Naive B cell (primary cell): Measurements from ENCODE around the gene PAIP2B. TPM values are rescaled to one million over a fixed set of nuclear protein-coding genes. Genes with fewer than 3 reads are reported as not detected.
"Not testable (repeated sequence)": the region's sequence is repeated elsewhere in the genome, so short reads cannot be mapped to it uniquely, and the experiment has no call there.

Experiments used
- ATAC-seq, 2 donors: fragments of 150-1000 bp; cut with Tn5 transposase; 2 replicates each; pipeline ENCODE4 v1.10.0; 2021; ENCODE audit warnings: low read depth in 2 of 2, mild to moderate bottlenecking in 2 of 2, moderate library complexity in 2 of 2
- DNase-seq: peaks from one replicate; pipeline ENCODE4 v3.0.0; 2022
- H3K27ac Mint-ChIP-seq, 6 donors: one replicate each; pipeline ENCODE4 v1.8.0; 2020 to 2022; ENCODE audit warnings: mild to moderate bottlenecking in 6 of 6, mixed read lengths in 6 of 6, moderate library complexity in 5 of 6, inconsistent platforms in 2 of 6
- H3K27me3 Mint-ChIP-seq, 3 donors: one replicate each; pipeline ENCODE4 v1.8.0; 2021 to 2022; ENCODE audit warnings: mixed read lengths in 3 of 3, mild to moderate bottlenecking in 1 of 3
- H3K36me3 Mint-ChIP-seq, 2 donors: one replicate each; pipeline ENCODE4 v1.8.0; 2020 to 2022; ENCODE audit warnings: mixed read lengths in 2 of 2, inconsistent platforms in 1 of 2, mild to moderate bottlenecking in 1 of 2
- H3K4me1 Mint-ChIP-seq, 3 donors: one replicate each; pipeline ENCODE4 v1.8.0; 2020 to 2022; ENCODE audit warnings: mixed read lengths in 3 of 3, inconsistent platforms in 1 of 3, mild to moderate bottlenecking in 1 of 3, moderate library complexity in 1 of 3
- H3K4me3 Mint-ChIP-seq, 8 donors: one replicate each; pipeline ENCODE4 v1.8.0; 2020 to 2022; ENCODE audit warnings: mild to moderate bottlenecking in 8 of 8, mixed read lengths in 8 of 8, moderate library complexity in 8 of 8, inconsistent platforms in 2 of 8
- H3K9me3 Mint-ChIP-seq, 7 donors: one replicate each; pipeline ENCODE4 v1.8.0; 2020 to 2022; ENCODE audit warnings: mixed read lengths in 7 of 7, mild to moderate bottlenecking in 5 of 7, inconsistent platforms in 2 of 7, moderate library complexity in 1 of 7
- polyA plus RNA-seq, 6 donors: library from polyadenylated mRNA; unstranded; fragments of 300-500 nt; fragmentation: Illumina TruSeq; gene quantifications; one replicate each; pipeline ENCODE4 v1.2.3, GENCODE V29; 2021; ENCODE audit warnings: low read depth in 6 of 6

PAIP2B gene
- polyA plus RNA-seq, 6 donors from 2014 or later, result 3.5 to 7.3 (median 5.1) TPM

GRCh38 chr2:71208756-71209155, 18.1 kb downstream of the PAIP2B start:
- Mint-ChIP-seq H3K9me3 (peaks cover 0 to 2% (median 0%) of the 10 kb centered on the region in 7 donors), H3K36me3 (peaks cover 0 to 12% of the 10 kb centered on the region in 2 donors), H3K27ac (no peak overlapping the region), H3K4me3 (no peak overlapping the region), H3K27me3 (no peaks in the 10 kb centered on the region), H3K4me1 (peaks cover 0 to 6% (median 3%) of the 10 kb centered on the region in 3 donors)
- ATAC-seq (no peak), DNase-seq (no peak)

- no peak overlapping the region for H3K27ac Mint-ChIP-seq
- H3K36me3 Mint-ChIP-seq, result peaks cover 0 to 12% of the 10 kb centered on the region in 2 donors
- peaks cover 0 to 6% (median 0%) of the 10 kb centered on the region in 3 donors for H3K4me1 Mint-ChIP-seq
- no peaks in the 10 kb centered on the region for H3K27me3 Mint-ChIP-seq
- DNase-seq (no peak), ATAC-seq (no peak)
- no peak overlapping the region for H3K4me3 Mint-ChIP-seq
- H3K9me3 Mint-ChIP-seq, result peaks cover 0 to 2% (median 0%) of the 10 kb centered on the region in 7 donors
These were observed 19.3 kb downstream of the PAIP2B start for GRCh38 chr2:71207601-71208000.

- H3K4me1 Mint-ChIP-seq, result peaks cover 0 to 6% (median 0%) of the 10 kb centered on the region in 3 donors
- no peaks in the 10 kb centered on the region for H3K27me3 Mint-ChIP-seq
- H3K27ac Mint-ChIP-seq, result no peak overlapping the region
- H3K36me3 Mint-ChIP-seq, result peaks cover 2 to 7% of the 10 kb centered on the region in 2 donors
- H3K9me3 Mint-ChIP-seq, result peaks cover 0 to 2% (median 0%) of the 10 kb centered on the region in 7 donors
- no peak for ATAC-seq
- no peak overlapping the region for H3K4me3 Mint-ChIP-seq
- no peak for DNase-seq
These were observed 20.6 kb downstream of the PAIP2B start for GRCh38 chr2:71206271-71206670.

- peaks cover 0 to 16% (median 5%) of the 10 kb centered on the region in 7 donors for H3K9me3 Mint-ChIP-seq
- peaks cover 0 to 3% (median 0%) of the 10 kb centered on the region in 3 donors for H3K4me1 Mint-ChIP-seq
- H3K27ac Mint-ChIP-seq, result no peak overlapping the region
These were observed 35.3 kb downstream of the PAIP2B start for GRCh38 chr2:71191570-71191943.

GRCh38 chr2:71190656-71191569, 36.0 kb downstream of the PAIP2B start:
- DNase-seq (no peak), ATAC-seq (no peak)
- Mint-ChIP-seq H3K9me3 (peaks cover 0 to 13% (median 5%) of the 10 kb centered on the region in 7 donors), H3K36me3 (peaks cover 18 to 25% of the 10 kb centered on the region in 2 donors), H3K4me3 (no peak overlapping the region), H3K4me1 (peaks cover 0 to 3% (median 0%) of the 10 kb centered on the region in 3 donors), H3K27me3 (no peaks in the 10 kb centered on the region), H3K27ac (no peak overlapping the region)

More at GRCh38 chr2:71191570-71191943, 35.3 kb downstream of the PAIP2B start:
- no peak for ATAC-seq
- no peak overlapping the region for H3K4me3 Mint-ChIP-seq
- H3K27me3 Mint-ChIP-seq, result no peaks in the 10 kb centered on the region
- DNase-seq, result no peak
- H3K36me3 Mint-ChIP-seq, result peaks cover 25 to 30% of the 10 kb centered on the region in 2 donors

GRCh38 chr2:71187589-71187988, 39.3 kb downstream of the PAIP2B start:
- Mint-ChIP-seq H3K27me3 (no peaks in the 10 kb centered on the region), H3K4me3 (no peak overlapping the region), H3K27ac (no peak overlapping the region), H3K36me3 (peaks cover 7 to 11% of the 10 kb centered on the region in 2 donors), H3K9me3 (peaks cover 0 to 3% (median 0%) of the 10 kb centered on the region in 7 donors), H3K4me1 (peaks cover 0 to 7% (median 0%) of the 10 kb centered on the region in 3 donors)
- ATAC-seq (no peak), DNase-seq (no peak)

GRCh38 chr2:71186973-71187372, 39.9 kb downstream of the PAIP2B start:
- ATAC-seq, result no peak
- H3K27ac Mint-ChIP-seq, result peak overlapping the region in 1 of 6 donors; percentile 12
- peaks cover 7 to 11% of the 10 kb centered on the region in 2 donors for H3K36me3 Mint-ChIP-seq
- peaks cover 0 to 7% (median 0%) of the 10 kb centered on the region in 3 donors for H3K4me1 Mint-ChIP-seq
- no peak for DNase-seq
- H3K27me3 Mint-ChIP-seq, result no peaks in the 10 kb centered on the region
- H3K9me3 Mint-ChIP-seq, result no peaks in the 10 kb centered on the region
- H3K4me3 Mint-ChIP-seq, result no peak overlapping the region

- H3K36me3 Mint-ChIP-seq, H3K9me3 Mint-ChIP-seq, H3K27me3 Mint-ChIP-seq, DNase-seq, H3K4me3 Mint-ChIP-seq, H3K4me1 Mint-ChIP-seq, H3K27ac Mint-ChIP-seq: not testable (repeated sequence)
- ATAC-seq, result peak in 1 of 2 donors; percentile 55
These were observed 43.4 kb downstream of the PAIP2B start for GRCh38 chr2:71183306-71184115.

- no peaks in the 10 kb centered on the region for H3K9me3 Mint-ChIP-seq
- DNase-seq (no peak), ATAC-seq (no peak)
- H3K4me1 Mint-ChIP-seq, result peaks cover 0 to 4% (median 0%) of the 10 kb centered on the region in 3 donors
- H3K27ac Mint-ChIP-seq, result no peak overlapping the region
- no peak overlapping the region for H3K4me3 Mint-ChIP-seq
- H3K36me3 Mint-ChIP-seq, result no peaks in the 10 kb centered on the region
- H3K27me3 Mint-ChIP-seq, result no peaks in the 10 kb centered on the region
These were observed 45.6 kb downstream of the PAIP2B start for GRCh38 chr2:71181316-71181715.

- not testable (repeated sequence) for H3K4me1 Mint-ChIP-seq, H3K27me3 Mint-ChIP-seq, DNase-seq, ATAC-seq, H3K27ac Mint-ChIP-seq, H3K9me3 Mint-ChIP-seq, H3K36me3 Mint-ChIP-seq
- peak overlapping the region in 1 of 8 donors; percentile 73 for H3K4me3 Mint-ChIP-seq
These were observed 48.1 kb downstream of the PAIP2B start for GRCh38 chr2:71178836-71179235.

- H3K4me3 Mint-ChIP-seq, result no peak overlapping the region
- H3K9me3 Mint-ChIP-seq, result no peaks in the 10 kb centered on the region
- DNase-seq (no peak), ATAC-seq (no peak)
- H3K27me3 Mint-ChIP-seq, result no peaks in the 10 kb centered on the region
- no peaks in the 10 kb centered on the region for H3K36me3 Mint-ChIP-seq
- no peak overlapping the region for H3K27ac Mint-ChIP-seq
- H3K4me1 Mint-ChIP-seq, result peaks cover 0 to 4% (median 0%) of the 10 kb centered on the region in 3 donors
These were observed 52.7 kb downstream of the PAIP2B start for GRCh38 chr2:71174207-71174606.

GRCh38 chr2:71173096-71173495, 53.8 kb downstream of the PAIP2B start:
- Mint-ChIP-seq H3K4me3 (no peak overlapping the region), H3K36me3 (no peaks in the 10 kb centered on the region), H3K4me1 (peaks cover 0 to 4% (median 0%) of the 10 kb centered on the region in 3 donors), H3K9me3 (no peaks in the 10 kb centered on the region), H3K27ac (no peak overlapping the region), H3K27me3 (no peaks in the 10 kb centered on the region)
- no peak for DNase-seq
- ATAC-seq, result no peak

- H3K27ac Mint-ChIP-seq, result no peak overlapping the region
- no peaks in the 10 kb centered on the region for H3K4me1 Mint-ChIP-seq
- H3K4me3 Mint-ChIP-seq, result no peak overlapping the region
- no peaks in the 10 kb centered on the region for H3K36me3 Mint-ChIP-seq
- ATAC-seq, result no peak
- no peak for DNase-seq
- H3K9me3 Mint-ChIP-seq, result no peaks in the 10 kb centered on the region
- peaks cover 0 to 28% (median 18%) of the 10 kb centered on the region in 3 donors for H3K27me3 Mint-ChIP-seq
These were observed 60.1 kb downstream of the PAIP2B start for GRCh38 chr2:71166812-71167211.
